Heart left ventricle (tissue), 16 donors: ENCODE data around the gene KCNMA1. TPM values are rescaled to one million over a fixed set of nuclear protein-coding genes. Genes with fewer than 3 reads are reported as not detected.

Source experiments
- ATAC-seq, 4 donors: fragments of 200-7000 bp; cut with Tn5 transposase; one replicate each; pipeline ENCODE4 v1.9.1; 2020 to 2022; ENCODE audit warnings: moderate library complexity in 4 of 4, mild to moderate bottlenecking in 3 of 4, moderate number of reproducible peaks in 1 of 4
- DNase-seq, 5 donors: peaks; one replicate each; pipeline ENCODE4 v3.0.0-alpha.2; 2020
- H3K27ac ChIP-seq, 12 donors: fragments of 200-600 bp; sonication (generic) in 4 of 12; one replicate each; pipeline versions ENCODE4 v1.5.0 to v1.8.0; 2016 to 2022; ENCODE audit warnings: mild to moderate bottlenecking in 2 of 12
- H3K27me3 ChIP-seq, 9 donors: fragments of 200-600 bp; sonication (generic) in 2 of 9; one replicate each; pipeline versions ENCODE4 v1.5.1 to v1.8.0; 2016 to 2022; ENCODE audit warnings: mild to moderate bottlenecking in 3 of 9
- H3K36me3 ChIP-seq, 9 donors: fragments of 200-600 bp; sonication (generic) in 2 of 9; one replicate each; pipeline versions ENCODE4 v1.5.0 to v1.8.0; 2018 to 2022; ENCODE audit warnings: mild to moderate bottlenecking in 2 of 9
- H3K4me1 ChIP-seq, 12 donors: fragments of 200-600 bp; sonication (generic) in 4 of 12; one replicate each; pipeline versions ENCODE4 v1.5.0 to v1.8.0; 2016 to 2022; ENCODE audit warnings: mild to moderate bottlenecking in 3 of 12
- H3K4me3 ChIP-seq, 12 donors: fragments of 200-600 bp; sonication (generic) in 4 of 12; one replicate each; pipeline versions ENCODE4 v1.5.0 to v1.8.0; 2017 to 2022; ENCODE audit warnings: mild to moderate bottlenecking in 9 of 12, moderate library complexity in 4 of 12
- H3K9me3 ChIP-seq, 12 donors: fragments of 200-600 bp; sonication (generic) in 4 of 12; one replicate each; pipeline versions ENCODE4 v1.5.0 to v1.8.0; 2016 to 2022; ENCODE audit warnings: mild to moderate bottlenecking in 1 of 12
- POLR2A ChIP-seq, 2 donors: fragments of 450-650 bp; IDR thresholded peaks; one replicate each; pipeline ENCODE4 v1.6.1; 2017; ENCODE audit warnings: antibody characterized with exemption in 2 of 2, mild to moderate bottlenecking in 2 of 2, moderate library complexity in 2 of 2
- WGBS, 4 donors: extraction: QIAGEN DNeasy Blood & Tissue Kit in 2 of 4; methylation state at CpG; one replicate each; pipeline versions ENCODE4 v1.1.5 to v1.1.7; 2013 to 2018; 5-methylcytosine and 5-hydroxymethylcytosine counted together
- intact Hi-C, 10 donors: fragments of 100-400 bp; cut with DNase I; formaldehyde crosslinking; loops; one replicate each; pipeline versions ENCODE4 v1.11.1 to v1.14.2; 2022
- polyA plus RNA-seq, 2 donors: library from polyadenylated mRNA; stranded (reverse); fragments of 200-250 nt; gene quantifications; one replicate each; pipeline ENCODE4 v1.2.3, GENCODE V29; 2013
- total RNA-seq, 9 donors: library from RNA; depleted of rRNA in 2 of 9; stranded (reverse); fragments of >200 nt in 2 of 9; fragmentation: NEBNext Ultra II Directional in 3 of 9; extraction: Animal tissue kit (Norgen Biotek cat#: 25700) in 3 of 9; gene quantifications; one replicate each; pipeline versions ENCODE4 v1.1.0 to v1.2.4, GENCODE V29; 2016 to 2023
- TF ChIP-seq, protein P1 (sequence below), 12 donors: fragments of 200-600 bp; sonication (generic) in 4 of 12; IDR thresholded peaks; one replicate each; pipeline versions ENCODE4 v1.5.0 to v1.8.0; 2018 to 2022; ENCODE audit warnings: antibody characterized with exemption in 12 of 12, mild to moderate bottlenecking in 5 of 12
- donor health status: ischemic (EF 13 %, LVEDD 7.1; RV severe dilation, severe dysfunction).
- donor health status: healthy with polysubstance abuse.
- donor health status: DM: no; HTN: yes; CAD: no.
- donor health status: DM: no; HTN: no; CAD: no.
- donor health status: ischemic (EF 25% LVEDD 6.9; RV normal size, moderate dysfunction).
- donor health status: ischemic (EF 25% LVEDD 5.7; RV mildly dilated, moderate dysfunction).
- donor health status: healthy.
- donor health status: DM: yes; HTN: yes; CAD: no.
- donor health status: ischemic (EF 35%, LVEDD 5.7; RV mildly dilated, moderate dysfunction).
- donor health status: nonischemic (EF 11% LVEDD 7.7; RV severe dilation, severe dysfunction).
- donor health status: DM: yes; HTN: yes; CAD: no.
- donor health status: PGD.
- donor health status: ischemic (EF 29% LVEDD 5.4; RV normal size, mild dysfunction).
- donor health status: nonischemic (EF 23%, LVEDD 6.1; RV moderate dilation, normal function).

The KCNMA1 gene
- total and polyA plus RNA-seq, 11 donors: 0.39 to 8.7 (median 1.7) TPM

DNA sequence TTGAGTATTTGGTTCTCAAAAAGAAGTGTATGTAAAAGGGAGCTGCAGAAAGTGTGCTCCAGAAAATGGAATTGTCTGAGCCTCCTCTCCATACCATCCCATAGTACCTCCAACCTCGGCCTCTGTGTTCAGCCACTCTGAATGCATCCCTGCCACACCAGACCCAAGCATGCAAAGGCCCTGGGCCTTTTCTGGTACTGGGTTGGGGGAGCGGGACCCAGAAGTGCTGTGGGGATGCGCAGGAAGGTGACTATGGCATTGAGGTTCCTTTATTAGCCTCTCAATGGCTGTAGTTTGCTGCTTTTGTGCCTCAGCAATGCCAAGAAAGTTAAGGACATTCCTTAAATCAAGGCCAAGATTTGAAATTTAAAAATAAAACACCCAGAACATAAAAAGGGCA lies 2.1 kb upstream of the KCNMA1 start:
- peaks cover 23 to 65% (median 50%) of the 10 kb centered on the region in 9 donors for H3K27me3 ChIP-seq
- H3K4me3 ChIP-seq: no peak overlapping the region
- H3K27ac ChIP-seq: no peak overlapping the region
- TF ChIP-seq POLR2A (IDR thresholded peaks at IDR 0.05): no peak
- TF ChIP-seq, protein P1, sequence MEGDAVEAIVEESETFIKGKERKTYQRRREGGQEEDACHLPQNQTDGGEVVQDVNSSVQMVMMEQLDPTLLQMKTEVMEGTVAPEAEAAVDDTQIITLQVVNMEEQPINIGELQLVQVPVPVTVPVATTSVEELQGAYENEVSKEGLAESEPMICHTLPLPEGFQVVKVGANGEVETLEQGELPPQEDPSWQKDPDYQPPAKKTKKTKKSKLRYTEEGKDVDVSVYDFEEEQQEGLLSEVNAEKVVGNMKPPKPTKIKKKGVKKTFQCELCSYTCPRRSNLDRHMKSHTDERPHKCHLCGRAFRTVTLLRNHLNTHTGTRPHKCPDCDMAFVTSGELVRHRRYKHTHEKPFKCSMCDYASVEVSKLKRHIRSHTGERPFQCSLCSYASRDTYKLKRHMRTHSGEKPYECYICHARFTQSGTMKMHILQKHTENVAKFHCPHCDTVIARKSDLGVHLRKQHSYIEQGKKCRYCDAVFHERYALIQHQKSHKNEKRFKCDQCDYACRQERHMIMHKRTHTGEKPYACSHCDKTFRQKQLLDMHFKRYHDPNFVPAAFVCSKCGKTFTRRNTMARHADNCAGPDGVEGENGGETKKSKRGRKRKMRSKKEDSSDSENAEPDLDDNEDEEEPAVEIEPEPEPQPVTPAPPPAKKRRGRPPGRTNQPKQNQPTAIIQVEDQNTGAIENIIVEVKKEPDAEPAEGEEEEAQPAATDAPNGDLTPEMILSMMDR (IDR thresholded peaks at IDR 0.05): no peak
- no peaks in the 10 kb centered on the region for H3K36me3 ChIP-seq
- intact Hi-C loops: loop anchor here (2.0 to 10.0 kb wide), 9 partner anchors 142 to 467 kb away; no protein-coding TSS in a partner anchor
- peaks cover 0 to 20% (median 0%) of the 10 kb centered on the region in 12 donors for H3K4me1 ChIP-seq
- no peaks in the 10 kb centered on the region for H3K9me3 ChIP-seq
- DNase-seq: no peak
- no peak for ATAC-seq
- WGBS, 4 donors: 56 to 78% (median 69%) methylated on average over 3 of the region's 3 CpGs

DNA sequence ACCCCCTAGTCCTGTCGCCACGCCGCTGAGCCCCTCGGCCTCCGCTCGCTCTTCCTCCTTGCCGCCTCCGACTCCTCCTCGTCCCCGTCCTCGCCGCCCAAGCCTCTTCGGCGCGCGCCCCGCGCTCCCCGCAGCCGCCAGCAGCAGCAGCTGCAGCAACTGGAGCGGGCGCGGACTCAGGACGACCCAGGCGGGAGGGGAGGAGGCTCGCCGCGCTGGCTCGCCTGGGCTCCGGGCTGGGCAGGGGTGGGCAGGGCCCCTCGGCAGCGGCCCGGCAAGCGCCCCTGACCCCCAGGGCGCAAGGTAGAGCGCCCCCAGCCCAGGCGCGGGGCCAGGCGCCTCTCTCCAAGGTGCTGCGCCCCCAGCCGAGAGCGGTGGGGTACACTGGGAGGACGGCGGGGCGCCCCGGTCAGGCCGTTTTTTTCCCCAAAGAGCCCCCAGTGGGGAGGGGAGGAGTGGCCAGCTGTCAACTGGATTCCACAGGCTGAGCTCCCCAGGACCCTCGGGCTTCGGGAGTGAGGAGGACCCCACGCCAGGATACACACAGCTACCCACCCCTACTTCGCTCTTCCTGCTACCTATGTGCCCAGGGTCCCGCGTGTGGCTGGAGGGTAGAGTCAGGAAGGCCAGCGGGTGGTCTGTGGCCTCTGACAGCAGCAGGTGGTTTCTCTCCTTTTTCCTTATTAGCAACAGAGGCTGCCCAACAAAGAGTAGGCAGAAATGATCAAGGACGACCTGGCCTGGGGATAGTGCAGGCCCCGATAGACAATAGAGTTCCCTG lies 903 bp upstream of the KCNMA1 start:
- H3K4me3 ChIP-seq: peak overlapping the region in 11 of 12 donors; percentile 6 to 63 (median 43)
- TF ChIP-seq, protein P1 (IDR thresholded peaks at IDR 0.05): no peak
- TF ChIP-seq POLR2A (IDR thresholded peaks at IDR 0.05): no peak
- peaks cover 0 to 20% (median 0%) of the 10 kb centered on the region in 12 donors for H3K4me1 ChIP-seq
- H3K27ac ChIP-seq: peak overlapping the region in 1 of 12 donors; percentile 84
- DNase-seq: no peak
- no peaks in the 10 kb centered on the region for H3K9me3 ChIP-seq
- ATAC-seq: peak in 1 of 4 donors; percentile 20
- WGBS, 4 donors: 3 to 8% (median 6%) methylated on average over 19 to 56 of the region's 56 CpGs
- H3K36me3 ChIP-seq: no peaks in the 10 kb centered on the region
- H3K27me3 ChIP-seq: peaks cover 23 to 71% (median 50%) of the 10 kb centered on the region in 9 donors
- intact Hi-C loops: loop anchor here in 1 of 10 donors (5.0 kb wide), 1 partner anchor 141 kb away; no protein-coding TSS in a partner anchor

DNA sequence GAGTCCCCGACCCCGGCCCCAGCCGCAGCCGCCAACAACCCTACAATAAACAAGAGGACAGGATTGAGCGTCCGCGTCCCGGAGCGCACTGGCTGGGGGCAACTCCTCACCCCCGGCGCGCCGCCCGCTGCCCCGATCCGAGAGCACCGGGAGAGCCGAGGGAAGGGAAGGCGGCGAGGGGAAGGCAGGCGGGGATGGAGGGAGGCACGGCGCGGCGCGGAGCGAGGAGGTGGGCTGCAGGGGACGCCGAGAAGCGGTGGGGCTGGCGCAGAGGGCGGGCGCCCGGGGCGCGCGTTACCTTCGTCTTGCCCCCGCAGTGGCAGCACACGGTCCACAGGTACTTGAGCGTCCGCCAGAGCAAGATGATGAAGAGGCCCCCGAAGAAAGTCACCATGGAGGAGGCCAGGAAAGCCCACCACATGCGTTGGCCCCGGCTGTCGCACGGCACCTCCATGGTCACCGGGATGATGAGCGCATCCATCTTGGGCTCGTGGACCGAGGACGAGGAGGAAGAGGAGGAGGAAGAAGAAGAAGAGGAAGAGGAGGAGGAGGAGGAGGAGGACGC lies 559 bp downstream of the KCNMA1 start:
- intact Hi-C loops: loop anchor here in 1 of 10 donors (5.0 kb wide), 1 partner anchor 140 kb away; no protein-coding TSS in a partner anchor
- H3K4me3 ChIP-seq: peak overlapping the region; percentile 14 to 63 (median 50)
- no peaks in the 10 kb centered on the region for H3K36me3 ChIP-seq
- DNase-seq (no peak), ATAC-seq (no peak)
- H3K27ac ChIP-seq: peak overlapping the region in 1 of 12 donors; percentile 88
- H3K4me1 ChIP-seq: peaks cover 0 to 20% (median 0%) of the 10 kb centered on the region in 12 donors
- peaks cover 23 to 84% (median 50%) of the 10 kb centered on the region in 9 donors for H3K27me3 ChIP-seq
- no peaks in the 10 kb centered on the region for H3K9me3 ChIP-seq
- TF ChIP-seq, protein P1 (IDR thresholded peaks at IDR 0.05): no peak
- WGBS, 4 donors: 1 to 3% (median 1%) methylated on average over 33 to 53 of the region's 53 CpGs
